ENCODE results near the gene UBASH3A. TPM values are rescaled to one million over a fixed set of nuclear protein-coding genes. Genes with fewer than 3 reads are reported as not detected.

The UBASH3A gene
- total RNA-seq, 1 experiment from 2014 or later: 0.07 TPM

- no peaks in the 10 kb centered on the region for H4K20me1 ChIP-seq (ENCODE audit: insufficient read depth)
- H3K4me3 ChIP-seq (replicated peaks in 1 of 2; ENCODE audit: low read depth in 1 of 2, low read length in 2 of 2): no peak overlapping the region
- no peaks in the 10 kb centered on the region for H3K9me2 ChIP-seq (ENCODE audit: insufficient read depth)
- no peak for ATAC-seq
- RAD21 ChIA-PET (ENCODE audit: low non-redundant PET in 1 of 2, low total read pairs in 2 of 2, uncharacterized antibody in 2 of 2, unreplicated experiment in 2 of 2): no interaction called here
- intact Hi-C loops (cut with micrococcal nuclease): no loop called here
- no peaks in the 10 kb centered on the region for H3K9me3 ChIP-seq (ENCODE audit: control insufficient read depth in 1 of 2, insufficient read depth in 1 of 2, low read depth in 1 of 2, low read length in 2 of 2)
- H3K27me3 ChIP-seq (ENCODE audit: insufficient read depth, low read length): peaks cover 7% of the 10 kb centered on the region; the same call in 1 of the 2 replicates
- no peak overlapping the region for H2AFZ ChIP-seq (ENCODE audit: low read depth, low read length, poor library complexity, severe bottlenecking)
- no peak overlapping the region for H3K9ac ChIP-seq (ENCODE audit: low read length)
- no TSS peak for BruUV-seq (replicated peaks)
- 0 out of 4 replicates have a peak, but pooled peaks cover 0 to 5% of the 10 kb centered on the region in 2 experiments for H3K4me1 ChIP-seq (ENCODE audit: control insufficient read depth in 1 of 2, insufficient read depth in 2 of 2, low read length in 2 of 2)
- DNase-seq (ENCODE audit: low read depth, low spot score): no peak
- no peak overlapping the region for H3K27ac ChIP-seq (ENCODE audit: low read depth, low read length)
- POLR2A ChIA-PET: no interaction called here
- peak; percentile 60 for TF ChIP-seq REST (IDR thresholded peaks at IDR 0.05; ENCODE audit: low read depth)
- TF ChIP-seq RAD21 (IDR thresholded peaks at IDR 0.05; ENCODE audit: low read depth): no peak
- CTCF ChIA-PET: no interaction called here
- no peaks in the 10 kb centered on the region for H3K79me2 ChIP-seq (ENCODE audit: insufficient read depth, low read length)
- no peaks in the 10 kb centered on the region for H3K36me3 ChIP-seq (ENCODE audit: control insufficient read depth in 1 of 2, insufficient read depth in 2 of 2, low read length in 2 of 2)
- no peak overlapping the region for H3K4me2 ChIP-seq (ENCODE audit: low read length)
Measured at GRCh38 chr21:42437786-42438185, 34.1 kb downstream of the UBASH3A start.

GRCh38 chr21:42438316-42439205 lies 34.9 kb downstream of the UBASH3A start:
- no peaks in the 10 kb centered on the region for H3K9me3 ChIP-seq (ENCODE audit: control insufficient read depth in 1 of 2, insufficient read depth in 1 of 2, low read depth in 1 of 2, low read length in 2 of 2)
- no peaks in the 10 kb centered on the region for H3K79me2 ChIP-seq (ENCODE audit: insufficient read depth, low read length)
- ChIA-PET CTCF (no interaction called here), POLR2A (no interaction called here), RAD21 (ENCODE audit: low non-redundant PET in 1 of 2, low total read pairs in 2 of 2, uncharacterized antibody in 2 of 2, unreplicated experiment in 2 of 2) (no interaction called here)
- no peak overlapping the region for H2AFZ ChIP-seq (ENCODE audit: low read depth, low read length, poor library complexity, severe bottlenecking)
- DNase-seq (ENCODE audit: low read depth, low spot score) (no peak), ATAC-seq (no peak)
- peaks cover 7% of the 10 kb centered on the region; the same call in 1 of the 2 replicates for H3K27me3 ChIP-seq (ENCODE audit: insufficient read depth, low read length)
- no peak overlapping the region for H3K9ac ChIP-seq (ENCODE audit: low read length)
- TF ChIP-seq ELF1 (IDR thresholded peaks at IDR 0.05; ENCODE audit: borderline replicate concordance, low read depth) (no peak), EZH2 (IDR thresholded peaks at IDR 0.05) (no peak)
- 0 out of 4 replicates have a peak, but pooled peaks cover 0 to 5% of the 10 kb centered on the region in 2 experiments for H3K4me1 ChIP-seq (ENCODE audit: control insufficient read depth in 1 of 2, insufficient read depth in 2 of 2, low read length in 2 of 2)
- intact Hi-C loops (cut with micrococcal nuclease): no loop called here
- no peaks in the 10 kb centered on the region for H3K36me3 ChIP-seq (ENCODE audit: control insufficient read depth in 1 of 2, insufficient read depth in 2 of 2, low read length in 2 of 2)
- no peaks in the 10 kb centered on the region for H4K20me1 ChIP-seq (ENCODE audit: insufficient read depth)
- no peak overlapping the region for H3K4me3 ChIP-seq (replicated peaks in 1 of 2; ENCODE audit: low read depth in 1 of 2, low read length in 2 of 2)
- no peaks in the 10 kb centered on the region for H3K9me2 ChIP-seq (ENCODE audit: insufficient read depth)
- BruUV-seq (replicated peaks): no TSS peak
- no peak overlapping the region for H3K4me2 ChIP-seq (ENCODE audit: low read length)
- no peak overlapping the region for H3K27ac ChIP-seq (ENCODE audit: low read depth, low read length)

Data from HCT116 (cell line).